Suppressor macrophage (primary cell): ENCODE data around the gene FZR1.
"Not testable (repeated sequence)": the region's sequence is repeated elsewhere in the genome, so short reads cannot be mapped to it uniquely, and the experiment has no call there.

Source experiments
- DNase-seq, 4 experiments: peaks; one replicate each; pipeline ENCODE4 v3.0.0-alpha.2; 2020 to 2022

Gene FZR1

DNA sequence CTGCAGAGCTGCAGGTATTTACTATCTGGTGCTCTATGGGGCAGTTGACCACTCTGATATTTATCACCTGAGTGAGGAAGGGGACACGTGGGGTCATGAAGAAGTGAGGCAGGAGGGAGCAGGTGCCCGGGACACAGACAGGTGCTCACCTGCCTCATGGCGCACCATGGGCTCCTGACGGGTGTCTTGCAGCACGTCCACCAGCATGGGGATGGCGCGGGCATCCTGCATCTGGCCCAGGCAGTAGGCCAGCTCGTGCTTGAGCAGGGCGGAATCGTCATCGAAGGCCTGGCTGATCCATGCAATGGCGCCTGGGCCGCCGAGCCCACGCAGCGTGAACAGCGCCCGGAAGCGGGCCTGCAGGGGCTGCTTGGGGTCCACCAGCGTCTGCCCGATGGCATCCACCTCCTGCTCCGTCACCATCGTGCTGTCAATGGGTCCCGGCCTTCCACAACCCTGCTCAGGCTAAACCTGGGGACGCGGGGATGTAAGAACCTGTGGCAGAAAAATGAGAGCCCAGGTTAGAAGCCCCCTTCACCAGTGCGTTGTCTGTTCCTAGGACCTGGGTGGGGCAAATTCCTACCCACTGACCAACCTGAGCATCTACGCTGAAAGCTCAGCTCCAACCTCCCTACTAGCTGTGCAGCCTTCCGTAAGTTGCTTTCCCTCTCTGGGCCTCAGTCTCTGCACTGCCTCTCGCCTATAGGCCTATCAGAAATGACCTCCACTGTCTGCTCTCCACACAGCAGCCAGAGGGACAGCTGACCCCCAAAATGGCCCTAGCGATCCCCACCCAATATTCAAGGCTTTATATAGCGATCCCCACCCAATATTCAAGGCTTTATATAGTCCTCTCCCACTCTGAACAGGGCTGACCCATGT is 9.5 kb upstream of the FZR1 start:
- DNase-seq = no peak

DNA sequence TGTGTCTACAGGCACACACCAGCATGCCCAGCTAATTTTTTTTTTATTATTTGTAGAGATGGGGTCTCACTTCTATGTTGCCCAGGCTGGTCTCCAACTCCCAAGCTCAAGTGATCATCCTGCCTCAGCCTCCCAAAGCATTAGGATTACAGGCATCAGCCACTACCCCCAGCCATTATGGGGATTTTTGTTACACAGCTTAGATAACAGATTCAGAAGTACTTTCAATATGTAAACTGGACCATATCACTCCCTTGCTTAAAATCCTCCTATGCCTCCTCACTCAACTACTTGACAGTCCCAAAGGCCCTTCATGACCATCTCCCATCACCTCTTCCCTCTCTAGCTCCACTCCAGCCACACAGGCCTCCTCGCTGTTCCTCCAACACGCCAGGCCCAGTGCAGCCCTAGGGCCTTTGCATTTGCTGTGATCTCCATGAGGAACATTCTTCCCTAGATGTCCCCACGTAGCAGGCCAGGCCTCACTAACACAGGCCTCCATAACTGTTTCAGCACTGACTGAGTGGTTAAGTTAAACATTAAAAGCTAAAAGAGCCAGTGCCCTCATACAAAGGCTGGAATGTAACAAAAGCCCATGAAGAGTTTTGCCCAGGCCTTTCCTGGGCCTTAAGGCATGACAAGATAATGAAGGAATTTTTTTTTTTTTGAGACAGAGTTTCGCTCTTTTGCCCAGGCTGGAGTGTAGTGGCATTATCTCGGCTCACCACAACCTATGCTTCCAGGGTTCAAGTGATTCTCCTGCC is 8.2 kb upstream of the FZR1 start:
- no peak for DNase-seq

DNA sequence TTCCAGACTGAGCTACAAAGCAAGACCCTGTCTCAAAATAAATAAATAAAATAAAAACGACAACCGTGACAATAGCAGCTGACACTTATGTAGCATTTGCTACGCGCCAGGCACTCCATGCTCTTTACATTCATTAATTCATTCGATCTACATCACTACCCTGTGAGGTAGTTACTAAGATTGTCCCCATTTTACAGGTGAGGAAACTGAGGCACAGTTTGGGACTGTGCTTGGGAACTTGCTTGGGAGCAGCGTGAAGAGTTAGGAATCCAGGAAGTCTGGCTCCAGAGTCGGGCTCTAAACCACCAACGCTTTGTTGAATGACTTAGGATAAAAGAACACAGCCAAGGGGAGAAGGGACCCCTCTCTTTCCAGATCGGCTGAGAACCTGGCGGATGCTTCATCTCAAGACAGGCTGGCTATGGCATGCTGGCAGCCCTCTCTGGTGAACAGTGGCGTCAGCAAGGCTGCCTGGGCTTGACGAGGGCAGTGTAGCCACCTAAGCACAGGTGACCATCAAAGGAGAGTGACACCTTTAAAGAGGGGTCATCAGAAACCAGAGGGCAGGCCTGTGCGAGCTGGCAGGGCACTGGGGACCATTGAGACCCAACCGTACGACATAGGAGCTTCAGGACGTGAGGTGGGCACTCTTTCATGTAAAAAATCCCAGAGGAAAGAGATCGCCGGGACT is 6.2 kb upstream of the FZR1 start:
- no peak for DNase-seq

DNA sequence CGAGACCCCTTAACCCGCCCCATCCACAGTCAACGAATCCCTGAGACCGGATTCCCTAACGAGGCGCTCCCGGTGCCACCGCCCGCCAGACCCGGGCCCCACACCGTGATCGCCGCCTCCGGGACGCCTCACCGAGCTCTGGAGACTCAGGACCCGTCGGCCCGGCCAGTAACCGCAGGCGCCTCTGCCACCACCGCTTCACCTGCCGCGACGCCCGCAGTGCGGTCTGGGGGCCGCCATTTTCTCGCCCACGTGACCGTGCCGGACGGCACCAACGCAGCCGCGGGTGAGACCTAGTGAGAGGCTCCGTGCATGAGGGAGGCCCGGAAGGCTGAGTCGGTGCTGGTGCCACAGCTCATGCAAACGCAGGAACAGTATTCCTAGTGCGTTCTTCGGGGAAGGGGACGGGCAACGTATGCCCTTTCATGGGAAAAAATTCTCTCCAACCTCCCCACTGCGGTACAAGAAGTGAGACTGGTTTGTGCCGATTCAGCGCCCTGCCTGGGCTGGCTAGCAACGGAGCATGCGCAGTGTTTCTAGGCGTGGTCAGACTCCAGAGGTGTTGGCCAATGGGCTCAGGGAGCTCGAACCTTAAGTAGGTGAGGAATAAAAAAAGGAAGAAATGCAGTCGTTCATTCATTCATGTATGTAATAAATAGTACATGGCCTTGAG is 5.5 kb upstream of the FZR1 start, which contains the start of gene DOHH:
DOHH (minus strand) TSS at position 246 of the 673 bp plus-strand sequence. CDS start 3,860 bp downstream, outside the sequence.
- peak; percentile 96 to 98 (median 96) for DNase-seq

DNA sequence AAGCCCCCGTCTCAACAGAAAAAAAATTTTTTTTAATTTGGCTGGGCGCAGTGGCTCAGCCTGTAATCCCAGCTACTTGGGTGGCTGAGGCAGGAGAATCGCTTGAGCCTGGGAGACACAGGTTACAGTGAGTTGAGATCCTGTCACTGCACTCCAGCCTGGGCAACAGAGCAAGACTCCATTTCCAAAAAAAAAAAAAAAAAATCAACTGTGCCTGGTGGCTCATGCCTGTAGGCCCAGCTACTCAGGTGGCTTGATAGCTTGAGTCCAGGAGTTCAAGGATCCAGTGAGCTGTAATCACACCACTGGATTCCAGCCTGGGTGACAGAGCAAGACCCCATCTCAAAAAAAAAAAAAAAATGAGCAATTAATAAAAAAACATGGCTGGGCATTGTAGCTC is 4.3 kb upstream of the FZR1 start:
- DNase-seq = no peak

DNA sequence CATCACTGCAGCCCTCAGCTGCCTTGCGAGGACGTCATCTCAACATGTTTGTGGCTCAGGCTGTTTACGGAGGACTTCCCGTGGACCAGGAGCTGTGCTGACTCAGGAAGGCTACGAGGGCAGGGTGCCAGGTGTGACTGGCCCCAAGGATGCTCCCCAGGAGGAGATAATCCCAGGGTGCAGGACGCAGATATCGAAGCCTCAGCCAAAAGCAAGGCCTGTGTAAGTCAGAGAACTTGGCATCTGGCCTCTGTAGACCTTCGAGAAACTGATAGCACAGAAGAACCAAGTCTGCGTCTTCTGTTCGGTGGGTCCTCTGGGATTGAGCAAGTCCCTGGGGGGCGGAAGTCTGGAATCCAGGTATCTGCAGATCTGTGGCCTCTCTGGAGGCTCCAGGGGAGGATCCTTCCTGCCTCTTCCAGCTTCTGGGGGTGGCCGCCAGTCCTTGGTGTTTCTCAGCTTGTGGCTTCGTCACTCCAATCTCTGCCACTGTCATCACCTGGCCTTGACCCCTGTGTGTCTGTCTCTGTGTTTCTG is 3.0 kb upstream of the FZR1 start:
- DNase-seq = no peak

DNA sequence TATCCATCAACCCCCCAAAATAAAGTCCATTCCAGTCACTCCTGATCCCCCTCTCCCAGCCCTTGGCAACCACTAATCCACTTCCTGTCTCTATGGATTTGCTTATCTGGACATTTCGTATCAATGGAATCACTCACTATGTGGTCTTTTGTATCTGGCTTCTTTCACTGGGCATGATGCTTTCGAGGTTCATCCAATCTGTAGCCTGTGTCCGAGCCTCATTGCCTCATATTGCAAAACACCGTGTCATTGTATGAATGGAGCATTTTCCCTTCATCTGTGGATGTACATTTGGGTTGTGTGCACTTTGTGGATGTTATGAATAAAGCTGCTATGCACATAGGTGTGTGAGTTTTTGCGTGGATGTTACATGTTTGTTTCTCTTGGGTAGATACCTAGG is 1.4 kb upstream of the FZR1 start:
- no peak for DNase-seq

DNA sequence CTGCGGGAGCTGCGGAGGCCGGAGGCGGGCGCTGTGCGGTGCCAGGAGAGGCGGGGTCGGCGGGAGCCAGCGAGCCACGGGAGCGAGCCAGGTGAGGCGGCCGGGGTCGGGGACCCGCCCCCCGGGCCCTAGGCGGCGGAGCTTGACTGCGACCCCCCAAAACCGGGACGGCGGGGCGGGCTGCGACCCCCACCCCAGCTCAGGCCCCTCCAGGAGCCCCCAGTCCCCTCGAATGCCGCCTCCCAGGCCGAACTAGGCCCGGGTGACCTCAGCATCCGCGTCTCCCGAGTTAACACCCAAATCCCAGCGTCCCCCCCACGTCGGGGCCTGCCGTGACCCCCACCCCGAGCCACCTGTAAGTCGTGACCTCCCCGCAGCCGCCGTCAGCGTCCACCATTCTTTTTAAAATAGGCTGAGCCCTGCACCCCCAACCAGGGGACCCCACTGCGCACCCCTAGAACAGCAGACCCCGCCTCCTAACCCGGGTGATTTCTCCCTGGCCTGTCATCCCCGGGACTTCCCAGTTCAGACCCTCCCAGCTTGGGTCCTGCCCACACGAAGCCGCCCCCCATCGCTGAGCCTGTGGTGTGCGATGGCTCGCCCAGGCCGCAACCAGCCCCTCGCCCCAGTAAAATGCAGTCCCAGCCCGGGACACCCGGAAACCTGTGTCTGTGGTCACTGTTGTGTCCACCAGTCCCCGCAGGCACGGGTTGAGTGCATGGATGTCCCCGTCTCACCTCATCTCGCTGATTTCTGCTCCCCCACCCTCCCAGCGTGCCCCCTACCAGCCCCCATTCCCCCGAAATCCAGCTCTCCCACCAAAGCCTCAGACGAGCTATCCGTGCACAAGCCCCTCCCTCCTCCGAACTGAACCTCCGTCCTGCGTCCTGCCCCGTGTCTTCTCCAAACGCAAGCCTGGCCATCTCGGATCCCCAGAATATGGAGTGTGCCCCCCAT is 551 bp downstream of the FZR1 start:
- peak in 3 of 4 experiments; percentile 30 to 47 (median 37) for DNase-seq

DNA sequence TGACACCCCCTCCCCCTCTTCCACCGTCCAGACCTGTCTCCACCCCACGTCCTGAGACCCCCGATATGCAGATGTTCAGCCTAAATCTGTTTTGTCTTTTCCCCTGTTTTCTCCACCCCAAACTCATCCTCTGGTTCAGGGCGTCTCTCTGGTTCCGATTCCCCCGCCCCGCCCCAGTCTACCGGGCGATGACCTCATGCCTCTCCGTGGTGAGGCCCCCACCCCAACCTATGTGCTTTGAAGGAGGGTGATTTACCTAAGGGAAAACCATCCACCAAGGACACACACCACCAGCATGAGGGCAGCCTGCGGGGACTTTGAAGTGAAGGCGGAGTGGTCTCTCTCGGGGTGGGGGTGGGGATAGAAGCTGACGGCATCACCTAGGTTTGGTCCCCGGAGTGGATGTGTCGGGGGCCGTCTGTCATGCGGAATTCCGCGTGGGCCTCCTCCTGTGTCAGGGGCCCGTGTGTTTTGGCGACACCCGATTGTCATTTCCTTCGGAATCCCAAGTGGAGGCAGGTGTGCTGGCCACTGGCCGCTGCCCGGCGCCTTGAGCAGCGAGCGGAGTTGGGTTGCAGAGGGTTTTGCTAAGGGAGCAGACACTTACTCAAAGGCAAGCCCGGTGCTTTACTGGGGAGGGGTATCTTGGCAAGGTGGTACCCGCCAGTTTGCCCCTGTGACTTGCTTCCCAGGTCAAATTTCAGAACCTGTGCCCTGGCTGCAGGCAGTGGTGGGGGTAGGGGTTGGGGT is 1.4 kb downstream of the FZR1 start:
- no peak for DNase-seq

DNA sequence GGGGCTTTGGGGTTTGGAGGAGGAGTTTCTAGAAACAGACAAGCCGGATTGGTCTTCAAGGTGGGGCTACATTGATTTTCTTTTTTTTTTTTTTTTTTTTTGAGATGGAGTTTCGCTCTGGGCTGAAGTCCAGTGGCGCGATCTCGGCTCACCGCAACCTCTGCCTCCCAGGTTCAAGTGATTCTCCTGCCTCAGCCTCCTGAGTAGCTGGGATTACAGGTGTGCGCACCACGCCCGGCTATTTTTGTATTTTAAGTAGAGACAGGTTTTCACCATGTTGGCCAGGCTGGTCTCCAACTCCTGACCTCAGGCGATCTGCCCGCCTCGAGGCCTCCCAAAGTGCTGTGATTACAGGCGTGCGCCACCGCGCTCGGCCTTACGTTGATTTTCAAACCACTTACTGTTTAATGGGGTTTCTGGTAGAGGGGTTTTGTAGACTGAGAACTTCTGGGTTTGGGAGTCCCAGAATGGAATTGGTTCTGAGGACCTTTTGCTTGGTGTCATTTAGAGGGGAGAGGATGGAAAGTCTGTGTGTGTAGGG is 2.1 kb downstream of the FZR1 start:
- not testable (repeated sequence) for DNase-seq

DNA sequence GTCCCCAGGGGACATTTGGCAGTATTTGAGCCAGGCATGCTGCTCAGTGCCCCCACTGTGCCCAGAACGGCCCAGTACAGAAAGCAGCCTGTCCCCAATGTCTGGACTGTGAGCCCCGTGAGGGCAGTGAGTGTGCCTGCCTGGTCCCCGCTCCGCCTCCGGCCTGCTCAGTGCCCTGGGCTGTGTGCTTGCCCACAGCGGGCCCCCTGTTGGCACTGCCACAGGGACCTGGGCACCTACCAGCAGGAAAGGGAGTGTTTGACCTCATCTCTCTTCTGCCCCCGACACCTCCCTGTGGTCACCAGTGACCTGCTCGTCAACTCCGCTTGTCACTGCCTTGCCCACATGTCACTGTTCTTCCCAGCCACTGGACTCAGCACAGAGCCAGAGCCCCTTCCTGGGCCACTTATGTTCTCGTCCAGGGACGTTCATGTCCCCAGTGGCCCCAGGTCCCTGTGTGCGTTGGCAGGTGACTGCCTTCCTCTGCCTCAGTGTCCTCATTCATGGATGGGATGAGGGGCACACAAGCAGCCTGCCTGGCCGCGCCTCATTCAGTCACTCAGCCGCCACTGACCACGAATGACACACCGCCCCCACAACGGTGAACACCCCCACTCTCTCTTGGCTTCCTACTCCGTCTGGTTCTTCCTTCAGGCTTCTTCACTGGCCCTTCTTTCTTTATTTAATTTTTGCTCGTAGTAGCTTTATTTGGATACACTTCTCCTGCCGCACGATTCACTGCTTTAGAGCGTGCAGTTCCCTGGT is 2.8 kb downstream of the FZR1 start:
- DNase-seq = no peak

DNA sequence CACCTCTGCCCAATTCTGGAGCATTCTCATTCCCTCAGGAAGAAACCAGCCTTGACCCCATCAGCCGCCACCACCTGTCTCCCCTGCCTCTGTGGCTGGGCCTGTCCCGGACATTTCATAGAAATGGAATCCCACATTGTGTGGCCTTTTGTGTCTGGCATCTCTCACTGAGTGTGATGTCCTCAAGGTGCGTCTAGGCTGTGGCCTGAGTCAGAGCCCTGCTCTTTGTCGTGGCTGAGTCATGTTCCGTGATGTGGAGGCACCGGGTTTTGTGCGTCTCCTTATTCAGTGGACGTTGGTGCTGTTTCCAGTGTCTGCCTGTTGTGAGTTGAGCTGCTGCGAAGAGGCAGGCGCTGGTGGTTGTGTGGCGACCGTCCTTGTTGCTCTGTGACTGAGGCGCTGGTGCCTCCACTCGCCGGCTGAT is 3.5 kb downstream of the FZR1 start:
- no peak for DNase-seq

DNA sequence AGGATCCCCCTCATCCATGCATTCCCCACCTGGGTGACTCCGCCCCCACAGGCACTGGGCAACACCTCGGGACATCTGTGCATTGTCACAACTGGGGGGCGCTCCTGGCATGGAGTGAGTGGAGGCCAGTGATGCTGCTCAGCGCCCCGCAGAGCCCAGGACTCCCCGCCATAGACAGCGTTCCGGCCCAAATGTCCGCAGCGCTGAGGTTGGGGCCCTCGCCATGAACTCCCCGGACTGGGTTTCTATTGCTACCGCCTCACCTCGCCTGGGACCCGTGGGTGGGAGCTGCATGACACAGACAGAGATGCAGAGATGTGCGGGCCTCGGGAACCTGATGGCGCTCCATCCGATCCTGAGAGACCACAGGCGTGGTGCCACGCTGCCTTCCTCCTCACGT is 4.6 kb downstream of the FZR1 start:
- no peak for DNase-seq

DNA sequence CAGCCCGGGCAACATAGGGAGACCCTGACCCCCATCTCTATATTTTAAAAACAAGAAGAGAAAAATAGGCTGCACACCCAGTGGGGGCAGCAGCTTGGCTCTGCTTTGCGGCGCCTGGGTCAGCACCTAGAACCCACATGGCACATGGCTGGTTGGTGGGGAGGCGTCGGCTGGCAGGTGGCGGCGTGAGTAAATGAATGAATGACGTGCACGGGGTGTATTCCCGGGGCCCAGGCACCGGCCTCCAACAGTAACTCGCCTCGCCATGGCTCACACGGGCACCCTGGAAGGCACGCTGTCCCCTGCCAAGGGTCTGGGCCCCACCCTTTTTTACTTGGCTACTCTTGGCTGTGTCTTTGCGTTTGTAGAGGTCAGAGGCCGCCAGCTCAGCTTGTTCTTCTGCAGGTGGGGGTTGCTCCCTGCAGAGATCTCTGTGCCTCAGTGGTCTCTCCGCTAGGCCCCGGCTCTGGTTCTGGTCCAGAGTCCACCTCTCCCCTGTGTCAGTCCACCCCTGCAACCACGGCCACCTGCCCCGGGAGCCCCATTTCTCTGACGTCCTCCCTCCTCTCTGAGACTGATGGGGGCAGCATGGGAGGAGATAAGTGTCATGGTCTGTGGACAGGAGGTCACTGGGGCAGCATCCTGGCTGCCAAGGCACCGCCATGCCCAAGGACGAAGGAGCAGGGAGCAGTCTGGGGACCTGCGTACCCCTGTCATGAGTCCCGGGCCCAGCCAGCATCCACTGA is 5.6 kb downstream of the FZR1 start:
- no peak for DNase-seq

DNA sequence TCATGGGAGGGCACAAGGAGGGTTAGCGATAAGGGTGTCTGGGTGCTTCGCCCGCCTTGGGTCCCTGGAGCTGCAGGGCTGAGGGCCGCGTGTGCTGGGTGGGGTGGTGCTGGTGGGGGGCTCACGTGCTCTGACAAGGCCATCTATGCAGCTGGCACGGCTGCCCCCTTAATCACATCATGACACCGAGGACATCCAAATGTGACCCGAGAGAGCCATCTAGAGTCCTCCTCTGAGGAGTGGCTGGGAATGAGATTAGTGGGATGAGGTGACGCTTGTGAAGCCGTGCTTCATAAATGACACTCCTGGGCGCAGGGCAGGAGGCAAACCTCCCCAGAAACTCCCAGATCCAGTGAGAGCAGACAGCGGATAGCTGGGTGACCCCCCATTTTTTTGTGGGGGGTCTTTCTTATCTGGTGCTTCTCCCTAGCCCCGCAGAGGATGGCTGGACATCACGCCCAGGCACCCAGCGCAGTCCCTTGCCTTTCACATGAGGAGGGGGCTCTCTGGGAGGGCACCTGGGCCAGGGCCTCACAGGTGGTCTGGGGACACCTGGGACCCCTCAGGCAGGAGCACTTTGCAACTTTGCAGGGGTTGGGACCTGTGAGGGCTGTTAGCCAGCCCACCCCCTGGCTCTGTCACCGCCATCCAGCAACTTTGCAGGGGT is 6.6 kb downstream of the FZR1 start:
- DNase-seq = no peak

DNA sequence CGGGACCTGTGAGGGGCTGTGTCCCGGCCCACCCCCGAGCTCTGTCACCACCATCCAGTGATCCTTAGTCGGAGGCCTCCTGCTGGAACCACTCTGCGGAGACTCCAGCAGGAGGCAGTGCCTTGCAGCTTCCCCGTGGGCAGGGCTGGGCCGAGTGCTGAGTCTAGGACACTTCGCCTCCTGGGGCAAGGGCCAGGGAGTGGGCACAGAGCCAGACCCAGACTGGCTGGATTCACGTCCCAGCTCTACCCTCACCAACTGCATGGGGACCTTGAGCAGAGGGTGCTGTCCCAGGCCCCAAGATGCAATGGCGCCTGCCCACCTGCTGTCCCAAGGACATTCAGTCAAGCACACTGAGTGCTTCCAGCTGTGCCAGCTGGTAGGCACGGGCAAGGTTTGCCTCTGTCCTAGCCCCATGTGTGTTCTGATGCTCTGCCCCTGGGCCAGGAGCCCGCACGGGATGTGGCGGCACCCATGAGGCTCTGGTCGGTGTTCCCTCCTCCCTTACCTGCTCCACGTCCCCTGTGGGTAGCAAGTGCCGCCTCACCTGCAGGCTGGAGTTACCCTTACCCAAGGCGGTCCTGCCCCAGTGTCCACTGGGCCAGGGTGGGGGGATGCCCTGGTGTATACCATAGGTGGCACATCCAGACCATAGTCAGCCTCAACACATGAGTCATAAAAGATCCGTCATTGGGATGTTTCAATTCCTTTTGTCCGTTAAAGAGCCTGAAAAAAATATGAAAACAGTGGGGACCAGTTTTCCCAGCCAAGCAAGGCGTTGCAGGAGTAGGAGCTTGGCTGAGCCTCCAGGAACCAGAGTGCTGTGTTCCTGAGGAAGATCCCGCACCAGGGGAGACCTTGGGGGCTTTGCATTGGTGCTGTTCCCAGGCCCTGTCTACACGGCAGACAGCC is 7.4 kb downstream of the FZR1 start:
- no peak for DNase-seq

DNA sequence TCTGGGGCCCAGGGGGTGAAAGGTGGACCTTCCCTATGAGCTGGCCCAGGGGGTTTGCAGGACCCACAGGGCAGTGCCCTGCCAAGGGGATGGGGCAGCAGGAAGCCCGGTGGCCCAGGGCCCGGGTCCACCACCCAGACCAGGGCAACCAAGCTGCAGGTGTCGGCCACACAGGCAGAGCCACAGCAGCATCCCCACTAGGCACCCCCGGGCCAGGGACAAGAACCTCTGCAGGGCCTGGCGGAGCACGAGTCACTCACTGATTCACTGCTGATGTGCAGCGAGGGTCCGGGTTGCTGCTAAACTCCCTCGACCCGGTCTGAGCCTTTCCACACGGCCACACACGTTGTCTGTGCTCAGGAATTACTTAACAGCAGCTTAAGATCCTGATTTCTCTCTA is 8.8 kb downstream of the FZR1 start:
- DNase-seq = no peak
